ENCODE measurements around the gene GNAS-AS1. TPM values are rescaled to one million over a fixed set of nuclear protein-coding genes. Genes with fewer than 3 reads are reported as not detected.

GNAS-AS1 gene
- total and polyA plus RNA-seq, 5 experiments from 2014 or later = 0.14 to 1.3 (median 1.3) TPM; not detected in 2

GRCh38 chr20:58813369-58813768 lies 37.3 kb downstream of the GNAS-AS1 start:
- Mint-ChIP-seq H3K36me3 (no peaks in the 10 kb centered on the region), H3K4me1 (peaks cover 0 to 7% (median 6%) of the 10 kb centered on the region in 4 donors), H3K9me3 (no peaks in the 10 kb centered on the region), H3K27ac (peak overlapping the region in 2 of 10 donors; percentile 20 to 62), H3K27me3 (peaks cover 2 to 47% (median 16%) of the 10 kb centered on the region in 5 donors), H3K4me3 (no peak overlapping the region)
- POLR2A ChIA-PET = no interaction called here
- no peak for DNase-seq
- no peak for ATAC-seq

GRCh38 chr20:58811334-58811733 lies 39.4 kb downstream of the GNAS-AS1 start:
- no peaks in the 10 kb centered on the region for H3K9me3 Mint-ChIP-seq
- POLR2A ChIA-PET = no interaction called here
- peaks cover 2 to 59% (median 19%) of the 10 kb centered on the region in 5 donors for H3K27me3 Mint-ChIP-seq
- H3K4me3 Mint-ChIP-seq = no peak overlapping the region
- no peak overlapping the region for H3K27ac Mint-ChIP-seq
- no peaks in the 10 kb centered on the region for H3K36me3 Mint-ChIP-seq
- ATAC-seq = no peak
- peaks cover 0 to 7% (median 6%) of the 10 kb centered on the region in 4 donors for H3K4me1 Mint-ChIP-seq
- no peak for DNase-seq

- no peak for ATAC-seq
- POLR2A ChIA-PET = no interaction called here
- Mint-ChIP-seq H3K36me3 (no peaks in the 10 kb centered on the region), H3K27ac (peak overlapping the region in 1 of 10 donors; percentile 53), H3K4me1 (peaks cover 0 to 7% (median 6%) of the 10 kb centered on the region in 4 donors), H3K4me3 (no peak overlapping the region), H3K9me3 (no peaks in the 10 kb centered on the region), H3K27me3 (peaks cover 2 to 64% (median 19%) of the 10 kb centered on the region in 5 donors)
- DNase-seq = no peak
These were observed 39.8 kb downstream of the GNAS-AS1 start for GRCh38 chr20:58810879-58811250.

GRCh38 chr20:58810116-58810878 lies 40.4 kb downstream of the GNAS-AS1 start:
- ATAC-seq (peak in 1 of 2 donors; percentile 69), DNase-seq (no peak)
- Mint-ChIP-seq H3K27me3 (peaks cover 2 to 70% (median 15%) of the 10 kb centered on the region in 5 donors), H3K4me1 (peaks cover 0 to 3% (median 2%) of the 10 kb centered on the region in 4 donors), H3K4me3 (no peak overlapping the region), H3K36me3 (no peaks in the 10 kb centered on the region), H3K27ac (no peak overlapping the region), H3K9me3 (no peaks in the 10 kb centered on the region)
- POLR2A ChIA-PET = no interaction called here

- H3K4me3 Mint-ChIP-seq = no peak overlapping the region
These were observed 42.2 kb downstream of the GNAS-AS1 start for GRCh38 chr20:58808271-58809046.

GRCh38 chr20:58807801-58808200 lies 42.9 kb downstream of the GNAS-AS1 start:
- H3K4me1 Mint-ChIP-seq = peaks cover 0 to 2% (median 0%) of the 10 kb centered on the region in 4 donors
- peaks cover 8 to 63% (median 17%) of the 10 kb centered on the region in 5 donors for H3K27me3 Mint-ChIP-seq
- ATAC-seq (no peak), DNase-seq (no peak)
- POLR2A ChIA-PET = no interaction called here
- no peaks in the 10 kb centered on the region for H3K36me3 Mint-ChIP-seq
- H3K27ac Mint-ChIP-seq = no peak overlapping the region
- H3K4me3 Mint-ChIP-seq = no peak overlapping the region
- H3K9me3 Mint-ChIP-seq = no peaks in the 10 kb centered on the region

More at GRCh38 chr20:58808271-58809046, 42.2 kb downstream of the GNAS-AS1 start:
- no peaks in the 10 kb centered on the region for H3K36me3 Mint-ChIP-seq
- H3K4me1 Mint-ChIP-seq = peaks cover 0 to 2% (median 0%) of the 10 kb centered on the region in 4 donors
- ATAC-seq = no peak
- peaks cover 8 to 69% (median 23%) of the 10 kb centered on the region in 5 donors for H3K27me3 Mint-ChIP-seq
- POLR2A ChIA-PET = no interaction called here
- DNase-seq = no peak
- H3K27ac Mint-ChIP-seq = no peak overlapping the region
- no peaks in the 10 kb centered on the region for H3K9me3 Mint-ChIP-seq

- ATAC-seq = no peak
- POLR2A ChIA-PET = no interaction called here
- H3K36me3 Mint-ChIP-seq = no peaks in the 10 kb centered on the region
- H3K4me1 Mint-ChIP-seq = no peaks in the 10 kb centered on the region
- no peak overlapping the region for H3K4me3 Mint-ChIP-seq
- no peak for DNase-seq
- H3K27ac Mint-ChIP-seq = no peak overlapping the region
- peaks cover 5 to 51% (median 12%) of the 10 kb centered on the region in 5 donors for H3K27me3 Mint-ChIP-seq
- H3K9me3 Mint-ChIP-seq = no peaks in the 10 kb centered on the region
These were observed 47.2 kb downstream of the GNAS-AS1 start for GRCh38 chr20:58803533-58803932.

GRCh38 chr20:58802061-58802460 lies 48.6 kb downstream of the GNAS-AS1 start:
- Mint-ChIP-seq H3K9me3 (no peaks in the 10 kb centered on the region), H3K27ac (peak overlapping the region in 1 of 10 donors; percentile 1), H3K4me3 (no peak overlapping the region), H3K36me3 (no peaks in the 10 kb centered on the region), H3K27me3 (peaks cover 5 to 39% (median 14%) of the 10 kb centered on the region in 5 donors), H3K4me1 (no peaks in the 10 kb centered on the region)
- POLR2A ChIA-PET = no interaction called here
- DNase-seq (no peak), ATAC-seq (no peak)

GRCh38 chr20:58800134-58800871 lies 50.4 kb downstream of the GNAS-AS1 start:
- DNase-seq (no peak), ATAC-seq (no peak)
- no peak overlapping the region for H3K4me3 Mint-ChIP-seq
- peaks cover 0 to 37% (median 14%) of the 10 kb centered on the region in 5 donors for H3K27me3 Mint-ChIP-seq
- POLR2A ChIA-PET = no interaction called here
- H3K27ac Mint-ChIP-seq = peak overlapping the region in 2 of 10 donors; percentile 9 to 78
- no peaks in the 10 kb centered on the region for H3K4me1 Mint-ChIP-seq
- H3K9me3 Mint-ChIP-seq = no peaks in the 10 kb centered on the region
- H3K36me3 Mint-ChIP-seq = no peaks in the 10 kb centered on the region

GRCh38 chr20:58797371-58798338 lies 53.0 kb downstream of the GNAS-AS1 start:
- no peak for ATAC-seq
- no peaks in the 10 kb centered on the region for H3K9me3 Mint-ChIP-seq
- no peaks in the 10 kb centered on the region for H3K4me1 Mint-ChIP-seq
- DNase-seq = no peak
- no peak overlapping the region for H3K4me3 Mint-ChIP-seq
- no peak overlapping the region for H3K27ac Mint-ChIP-seq
- peaks cover 0 to 29% (median 7%) of the 10 kb centered on the region in 5 donors for H3K27me3 Mint-ChIP-seq
- POLR2A ChIA-PET = no interaction called here
- H3K36me3 Mint-ChIP-seq = no peaks in the 10 kb centered on the region

- no peaks in the 10 kb centered on the region for H3K9me3 Mint-ChIP-seq
- H3K4me3 Mint-ChIP-seq = no peak overlapping the region
- ATAC-seq = no peak
These were observed 54.8 kb downstream of the GNAS-AS1 start for GRCh38 chr20:58795923-58796245.

More at GRCh38 chr20:58795923-58796245, 54.8 kb downstream of the GNAS-AS1 start:
- peaks cover 2 to 39% (median 7%) of the 10 kb centered on the region in 5 donors for H3K27me3 Mint-ChIP-seq
- H3K36me3 Mint-ChIP-seq = no peaks in the 10 kb centered on the region
- no peak for DNase-seq
- POLR2A ChIA-PET = no interaction called here
- H3K4me1 Mint-ChIP-seq = no peaks in the 10 kb centered on the region
- no peak overlapping the region for H3K27ac Mint-ChIP-seq
